ENCODE data around the gene ARMH3.
A peak's percentile ranks its signal among the peaks of the same experiment; 100 is the strongest.

The ARMH3 gene

DNA sequence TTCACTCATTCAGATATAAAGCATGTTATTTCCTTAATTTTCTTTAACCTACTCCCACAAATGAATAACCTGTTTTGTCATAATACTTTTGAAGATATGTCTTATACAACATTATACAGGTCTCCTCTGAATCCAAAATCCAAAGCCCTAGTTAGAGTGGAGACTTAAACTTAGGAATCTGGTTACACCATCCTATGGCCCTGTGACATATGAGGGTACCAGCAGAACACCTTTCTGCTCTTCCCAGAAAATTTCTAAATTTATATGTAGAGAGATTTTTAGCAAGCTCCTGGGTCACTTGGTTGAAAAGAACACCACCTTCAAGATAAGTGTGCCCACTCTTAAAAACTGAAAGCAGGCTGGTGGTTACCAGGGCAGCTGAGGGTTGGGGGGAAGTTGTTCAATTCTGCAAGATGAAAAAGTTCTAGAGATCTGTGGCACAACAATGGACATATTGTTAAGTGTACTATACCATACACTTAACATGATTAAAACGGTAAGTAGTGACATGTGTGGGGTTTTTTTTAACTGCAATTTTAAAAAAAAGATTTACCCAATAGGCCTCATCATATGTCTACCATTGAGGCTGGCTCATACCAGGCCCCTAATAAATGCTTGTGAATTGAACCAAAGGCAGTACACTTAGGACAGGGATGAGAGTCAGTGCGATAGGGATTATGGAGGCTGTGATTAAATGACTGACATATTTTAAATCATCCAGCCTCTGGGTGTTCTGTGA lies 174.8 kb downstream of the ARMH3 start:
- H3K4me3 Mint-ChIP-seq: no peak overlapping the region
- peaks cover 16 to 30% of the 10 kb centered on the region in 2 donors for H3K36me3 Mint-ChIP-seq
- ATAC-seq (replicated peaks) (no peak), DNase-seq (no peak)
- H3K4me1 Mint-ChIP-seq: peaks cover 16 to 26% of the 10 kb centered on the region in 2 donors
- H3K9me3 Mint-ChIP-seq: no peaks in the 10 kb centered on the region
- H3K27me3 Mint-ChIP-seq: no peaks in the 10 kb centered on the region
- H3K27ac Mint-ChIP-seq: no peak overlapping the region

GRCh38 chr10:101880232-101880573 lies 175.8 kb downstream of the ARMH3 start:
- H3K27ac Mint-ChIP-seq: no peak overlapping the region
- DNase-seq: no peak
- H3K9me3 Mint-ChIP-seq: no peaks in the 10 kb centered on the region
- H3K27me3 Mint-ChIP-seq: no peaks in the 10 kb centered on the region
- peaks cover 10 to 29% of the 10 kb centered on the region in 2 donors for H3K36me3 Mint-ChIP-seq
- no peak for ATAC-seq (replicated peaks)
- peaks cover 21 to 34% of the 10 kb centered on the region in 2 donors for H3K4me1 Mint-ChIP-seq
- H3K4me3 Mint-ChIP-seq: no peak overlapping the region

DNA sequence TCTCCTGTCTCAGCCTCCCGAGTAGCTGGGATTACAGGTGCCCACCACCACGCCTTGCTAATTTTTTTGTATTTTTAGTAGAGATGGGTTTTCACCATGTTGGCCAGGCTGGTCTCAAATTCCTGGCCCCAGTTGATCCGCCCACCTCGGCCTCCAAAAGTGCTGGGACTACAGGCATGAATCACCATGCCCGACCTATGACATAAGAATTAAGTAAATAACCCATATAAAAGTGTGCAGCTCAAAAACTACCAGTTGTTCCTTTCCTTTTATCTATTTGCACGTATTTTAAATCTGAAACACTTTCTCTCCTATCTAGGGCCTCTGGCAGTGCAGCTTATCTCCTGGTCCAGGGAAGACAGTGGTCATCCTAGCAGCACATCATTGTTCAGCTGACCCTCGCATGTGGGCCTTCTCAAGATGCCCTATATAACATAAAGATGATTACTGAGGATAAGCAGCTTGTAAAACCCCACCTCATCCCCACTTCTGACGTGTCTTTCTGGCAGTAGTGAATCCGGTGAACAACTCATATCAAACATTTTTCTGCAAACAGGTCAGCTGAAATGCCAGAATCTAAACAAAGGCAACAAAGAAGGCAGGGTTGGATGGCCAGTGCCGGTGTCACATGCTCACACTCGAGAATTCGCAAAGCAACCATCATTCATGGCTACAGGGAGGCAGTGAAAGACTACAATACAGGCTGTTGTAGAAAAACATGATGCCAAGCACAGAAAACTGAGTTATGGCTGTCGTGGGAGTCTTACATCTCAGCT lies 176.3 kb downstream of the ARMH3 start:
- Mint-ChIP-seq H3K27me3 (no peaks in the 10 kb centered on the region), H3K27ac (peak overlapping the region; percentile 22), H3K9me3 (no peaks in the 10 kb centered on the region), H3K4me1 (peaks cover 24 to 39% of the 10 kb centered on the region in 2 donors), H3K4me3 (no peak overlapping the region), H3K36me3 (peaks cover 10 to 24% of the 10 kb centered on the region in 2 donors)
- no peak for ATAC-seq (replicated peaks)
- no peak for DNase-seq

GRCh38 chr10:101878869-101879268 lies 177.1 kb downstream of the ARMH3 start:
- Mint-ChIP-seq H3K27ac (no peak overlapping the region), H3K36me3 (peaks cover 10 to 21% of the 10 kb centered on the region in 2 donors), H3K9me3 (no peaks in the 10 kb centered on the region), H3K4me3 (no peak overlapping the region), H3K4me1 (peaks cover 26 to 43% of the 10 kb centered on the region in 2 donors), H3K27me3 (no peaks in the 10 kb centered on the region)
- ATAC-seq (replicated peaks) (no peak), DNase-seq (no peak)

- ATAC-seq (replicated peaks): peak; percentile 34 to 68
- no peak for DNase-seq
- H3K27me3 Mint-ChIP-seq: no peaks in the 10 kb centered on the region
- no peaks in the 10 kb centered on the region for H3K9me3 Mint-ChIP-seq
- peaks cover 14 to 17% of the 10 kb centered on the region in 2 donors for H3K36me3 Mint-ChIP-seq
- H3K4me1 Mint-ChIP-seq: peaks cover 16 to 36% of the 10 kb centered on the region in 2 donors
- H3K27ac Mint-ChIP-seq: peak overlapping the region; percentile 49
- no peak overlapping the region for H3K4me3 Mint-ChIP-seq
These were observed 180.8 kb downstream of the ARMH3 start for GRCh38 chr10:101875068-101875688.

- Mint-ChIP-seq H3K36me3 (peaks cover 9 to 12% of the 10 kb centered on the region in 2 donors), H3K9me3 (no peaks in the 10 kb centered on the region), H3K4me3 (no peak overlapping the region), H3K27me3 (no peaks in the 10 kb centered on the region), H3K4me1 (peaks cover 12 to 30% of the 10 kb centered on the region in 2 donors), H3K27ac (no peak overlapping the region)
- ATAC-seq (replicated peaks) (no peak), DNase-seq (no peak)
These were observed 181.7 kb downstream of the ARMH3 start for GRCh38 chr10:101874252-101874651.

DNA sequence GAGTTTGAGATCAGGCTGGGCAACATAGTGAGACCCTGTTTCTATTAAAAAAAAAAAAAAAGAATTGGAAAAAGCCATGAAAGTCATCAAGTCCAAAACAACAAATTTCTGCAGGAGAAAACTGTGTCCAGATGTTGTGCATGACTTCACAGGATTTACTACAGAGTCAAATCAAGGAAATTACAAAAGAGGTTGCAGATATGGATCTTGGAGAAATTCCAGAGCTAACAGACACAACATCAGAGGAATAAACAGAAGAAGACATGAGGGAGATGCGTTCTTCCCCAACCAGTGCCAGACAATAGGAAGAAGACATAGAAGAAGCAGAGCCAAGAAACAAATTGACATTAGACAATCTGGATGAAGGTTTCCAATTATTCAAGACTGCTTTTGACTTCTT lies 188.0 kb downstream of the ARMH3 start:
- peaks cover 2 to 7% of the 10 kb centered on the region in 2 donors for H3K9me3 Mint-ChIP-seq
- H3K4me3 Mint-ChIP-seq: no peak overlapping the region
- peak overlapping the region; percentile 21 for H3K27ac Mint-ChIP-seq
- peaks cover 29 to 33% of the 10 kb centered on the region in 2 donors for H3K36me3 Mint-ChIP-seq
- H3K4me1 Mint-ChIP-seq: peaks cover 0 to 1% of the 10 kb centered on the region in 2 donors
- H3K27me3 Mint-ChIP-seq: no peaks in the 10 kb centered on the region
- ATAC-seq (replicated peaks): no peak
- DNase-seq: no peak

DNA sequence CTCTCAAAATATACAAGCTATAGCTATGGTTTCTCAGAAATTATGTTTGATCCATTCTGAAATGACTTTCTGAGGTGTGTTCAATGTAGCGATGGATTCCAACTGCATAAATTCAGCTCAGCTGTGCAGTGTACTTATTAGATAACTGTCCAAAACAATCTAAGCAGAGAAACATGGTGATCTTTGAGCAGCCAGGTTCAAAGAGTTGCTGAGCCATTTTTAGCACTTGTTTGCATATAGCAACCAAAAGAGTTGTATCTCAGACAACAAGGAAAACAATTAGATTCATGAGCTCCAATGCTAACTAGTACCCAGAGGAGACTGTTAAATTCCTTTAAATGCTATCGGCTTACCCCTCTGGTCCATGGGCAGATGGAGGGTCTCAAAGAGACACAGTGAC lies 196.4 kb downstream of the ARMH3 start:
- ATAC-seq (replicated peaks) (no peak), DNase-seq (no peak)
- H3K27me3 Mint-ChIP-seq: no peaks in the 10 kb centered on the region
- H3K36me3 Mint-ChIP-seq: peaks cover 33 to 49% of the 10 kb centered on the region in 2 donors
- no peak overlapping the region for H3K4me3 Mint-ChIP-seq
- H3K9me3 Mint-ChIP-seq: peaks cover 7 to 15% of the 10 kb centered on the region in 2 donors
- peaks cover 0 to 9% of the 10 kb centered on the region in 2 donors for H3K4me1 Mint-ChIP-seq
- no peak overlapping the region for H3K27ac Mint-ChIP-seq

DNA sequence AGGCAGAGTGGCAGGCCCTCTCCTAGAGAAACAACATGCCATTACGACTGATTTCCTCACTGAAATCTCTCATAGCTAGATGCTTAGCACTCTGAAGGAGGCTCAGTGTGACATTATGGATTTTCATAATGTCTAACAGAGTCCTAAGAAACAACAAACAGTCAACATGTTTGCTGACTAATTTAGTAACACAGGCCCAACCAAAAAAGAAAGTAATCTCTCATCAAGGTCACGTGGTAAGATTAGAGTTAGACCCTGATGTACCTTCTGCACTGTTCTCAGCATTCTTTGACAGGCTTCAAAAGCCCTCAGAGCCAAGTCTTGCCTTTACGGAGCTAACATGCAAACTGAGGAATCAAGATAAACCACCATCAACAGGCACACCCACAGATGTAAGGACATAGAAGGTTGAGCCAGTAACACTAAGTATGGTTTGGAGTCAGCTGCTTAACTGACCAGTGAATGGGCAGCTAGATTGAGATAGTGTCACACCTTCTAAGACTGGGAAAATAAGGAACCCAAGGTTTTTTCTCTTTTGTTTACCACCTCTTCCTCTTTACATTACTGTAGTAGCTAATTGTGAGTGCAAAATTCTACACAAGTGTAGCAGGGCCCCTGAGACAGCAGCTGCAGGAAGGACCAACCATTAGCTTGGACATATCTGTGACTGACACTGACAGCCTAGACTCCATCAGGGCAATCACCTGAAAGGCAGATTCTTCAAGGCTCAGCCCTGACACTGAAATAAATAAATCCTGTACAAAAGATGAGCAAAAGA lies 197.1 kb downstream of the ARMH3 start:
- Mint-ChIP-seq H3K4me3 (no peak overlapping the region), H3K9me3 (peaks cover 7 to 15% of the 10 kb centered on the region in 2 donors), H3K27me3 (no peaks in the 10 kb centered on the region), H3K27ac (no peak overlapping the region), H3K4me1 (peaks cover 0 to 8% of the 10 kb centered on the region in 2 donors), H3K36me3 (peaks cover 27 to 44% of the 10 kb centered on the region in 2 donors)
- ATAC-seq (replicated peaks): no peak
- DNase-seq: no peak

DNA sequence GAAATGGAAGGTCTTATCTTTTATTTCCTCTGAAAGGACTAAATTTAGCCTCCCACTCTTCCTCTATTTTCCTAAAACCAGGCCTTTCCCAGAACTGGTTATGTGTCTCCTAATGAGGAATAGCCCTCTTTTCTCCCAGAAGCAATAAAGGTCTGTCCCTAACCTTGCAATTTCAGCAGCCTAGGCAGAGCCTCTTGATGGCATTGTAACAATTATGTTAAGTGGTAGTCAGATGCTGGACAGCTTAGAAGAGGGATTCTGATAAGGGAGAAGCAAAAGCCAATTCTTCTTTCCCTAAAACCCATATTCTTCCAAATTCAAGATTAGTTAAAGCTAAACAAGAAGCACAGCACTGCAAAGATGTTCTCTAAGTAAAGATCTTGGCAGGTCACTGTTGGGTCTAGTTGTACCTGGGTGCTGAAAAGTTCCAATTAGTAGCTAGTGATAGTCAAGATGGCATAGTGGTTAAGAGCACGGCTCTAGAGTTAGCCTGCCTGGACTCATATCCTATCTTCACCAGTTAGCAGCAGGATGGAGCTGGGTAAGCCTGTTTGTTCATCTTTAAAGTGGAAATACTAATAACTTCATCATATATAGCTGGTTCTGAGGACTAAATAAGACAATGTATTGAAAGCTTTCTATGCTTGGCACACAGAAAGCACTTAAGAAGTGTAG lies 198.0 kb downstream of the ARMH3 start:
- H3K4me3 Mint-ChIP-seq: no peak overlapping the region
- no peak overlapping the region for H3K27ac Mint-ChIP-seq
- ATAC-seq (replicated peaks): no peak
- no peak for DNase-seq
- H3K36me3 Mint-ChIP-seq: peaks cover 28 to 43% of the 10 kb centered on the region in 2 donors
- H3K4me1 Mint-ChIP-seq: peaks cover 0 to 8% of the 10 kb centered on the region in 2 donors
- peaks cover 7 to 15% of the 10 kb centered on the region in 2 donors for H3K9me3 Mint-ChIP-seq
- H3K27me3 Mint-ChIP-seq: no peaks in the 10 kb centered on the region

- peaks cover 0 to 8% of the 10 kb centered on the region in 2 donors for H3K4me1 Mint-ChIP-seq
- peaks cover 24 to 40% of the 10 kb centered on the region in 2 donors for H3K36me3 Mint-ChIP-seq
- H3K4me3 Mint-ChIP-seq: no peak overlapping the region
- peaks cover 7 to 15% of the 10 kb centered on the region in 2 donors for H3K9me3 Mint-ChIP-seq
- no peak for ATAC-seq (replicated peaks)
- DNase-seq: no peak
- H3K27ac Mint-ChIP-seq: no peak overlapping the region
- no peaks in the 10 kb centered on the region for H3K27me3 Mint-ChIP-seq
These were observed 199.3 kb downstream of the ARMH3 start for GRCh38 chr10:101856626-101857025.

- DNase-seq (no peak), ATAC-seq (replicated peaks) (no peak)
- Mint-ChIP-seq H3K4me3 (no peak overlapping the region), H3K4me1 (peaks cover 0 to 2% of the 10 kb centered on the region in 2 donors), H3K36me3 (peaks cover 26 to 35% of the 10 kb centered on the region in 2 donors), H3K27ac (no peak overlapping the region), H3K27me3 (no peaks in the 10 kb centered on the region), H3K9me3 (no peaks in the 10 kb centered on the region)
These were observed 204.4 kb downstream of the ARMH3 start for GRCh38 chr10:101851411-101852116.

GRCh38 chr10:101850749-101851148 lies 205.2 kb downstream of the ARMH3 start:
- H3K4me3 Mint-ChIP-seq: no peak overlapping the region
- peaks cover 0 to 2% of the 10 kb centered on the region in 2 donors for H3K4me1 Mint-ChIP-seq
- DNase-seq (no peak), ATAC-seq (replicated peaks) (no peak)
- H3K9me3 Mint-ChIP-seq: no peaks in the 10 kb centered on the region
- no peaks in the 10 kb centered on the region for H3K27me3 Mint-ChIP-seq
- H3K36me3 Mint-ChIP-seq: peaks cover 26 to 41% of the 10 kb centered on the region in 2 donors
- H3K27ac Mint-ChIP-seq: no peak overlapping the region
